ENCODE results near the gene PARD3B. TPM values are rescaled to one million over a fixed set of nuclear protein-coding genes. Genes with fewer than 3 reads are reported as not detected.

The PARD3B gene
- total RNA-seq, 2 experiments from 2014 or later: 0.11 to 0.88 TPM

- intact Hi-C loops (cut with micrococcal nuclease): no loop called here
- ChIA-PET POLR2A (no interaction called here), CTCF (no interaction called here)
- H3K4me3 Mint-ChIP-seq: no peak overlapping the region
- peaks cover 8% of the 10 kb centered on the region for H3K4me1 Mint-ChIP-seq (ENCODE audit: low read depth)
- H3K27ac Mint-ChIP-seq: no peak overlapping the region
- H3K36me3 Mint-ChIP-seq (ENCODE audit: low read depth): no peaks in the 10 kb centered on the region
- H3K9me3 Mint-ChIP-seq: peaks cover 10% of the 10 kb centered on the region
- TF ChIP-seq CTCF (IDR thresholded peaks at IDR 0.05): no peak
- no peak for DNase-seq
- no peak for ATAC-seq
- no peaks in the 10 kb centered on the region for H3K27me3 Mint-ChIP-seq
These were observed 510.0 kb downstream of the PARD3B start for GRCh38 chr2:205055251-205055650.

- ATAC-seq (no peak), DNase-seq (no peak)
- POLR2A ChIA-PET: interaction anchor here (0.5 kb wide), 1 partner anchor 654 kb away, joined by 3 read pairs; no protein-coding TSS in a partner anchor
- peaks cover 10% of the 10 kb centered on the region for H3K9me3 Mint-ChIP-seq
- H3K36me3 Mint-ChIP-seq (ENCODE audit: low read depth): no peaks in the 10 kb centered on the region
- no peak overlapping the region for H3K27ac Mint-ChIP-seq
- CTCF ChIA-PET: no interaction called here
- intact Hi-C loops (cut with micrococcal nuclease): no loop called here
- H3K4me3 Mint-ChIP-seq: no peak overlapping the region
- no peaks in the 10 kb centered on the region for H3K27me3 Mint-ChIP-seq
- peaks cover 8% of the 10 kb centered on the region for H3K4me1 Mint-ChIP-seq (ENCODE audit: low read depth)
- TF ChIP-seq CTCF (IDR thresholded peaks at IDR 0.05): no peak
These were observed 510.9 kb downstream of the PARD3B start for GRCh38 chr2:205056151-205056561.

GRCh38 chr2:205058409-205058808, 513.1 kb downstream of the PARD3B start:
- DNase-seq: no peak
- Mint-ChIP-seq H3K36me3 (ENCODE audit: low read depth) (no peaks in the 10 kb centered on the region), H3K27me3 (no peaks in the 10 kb centered on the region), H3K9me3 (peaks cover 10% of the 10 kb centered on the region), H3K4me3 (no peak overlapping the region), H3K27ac (no peak overlapping the region), H3K4me1 (ENCODE audit: low read depth) (peaks cover 2% of the 10 kb centered on the region)
- no peak for TF ChIP-seq CTCF (IDR thresholded peaks at IDR 0.05)
- intact Hi-C loops (cut with micrococcal nuclease): no loop called here
- ATAC-seq: no peak
- ChIA-PET POLR2A (no interaction called here), CTCF (no interaction called here)

- Mint-ChIP-seq H3K4me1 (ENCODE audit: low read depth) (peaks cover 4% of the 10 kb centered on the region), H3K9me3 (peaks cover 10% of the 10 kb centered on the region), H3K27ac (no peak overlapping the region), H3K27me3 (no peaks in the 10 kb centered on the region), H3K4me3 (no peak overlapping the region), H3K36me3 (ENCODE audit: low read depth) (no peaks in the 10 kb centered on the region)
- no peak for TF ChIP-seq CTCF (IDR thresholded peaks at IDR 0.05)
- DNase-seq (no peak), ATAC-seq (no peak)
- ChIA-PET POLR2A (no interaction called here), CTCF (no interaction called here)
- intact Hi-C loops (cut with micrococcal nuclease): no loop called here
These were observed 515.0 kb downstream of the PARD3B start for GRCh38 chr2:205060269-205060668.

GRCh38 chr2:205066081-205066480, 520.8 kb downstream of the PARD3B start:
- Mint-ChIP-seq H3K27me3 (no peaks in the 10 kb centered on the region), H3K9me3 (peaks cover 1% of the 10 kb centered on the region), H3K27ac (no peak overlapping the region), H3K4me3 (no peak overlapping the region), H3K4me1 (ENCODE audit: low read depth) (peaks cover 2% of the 10 kb centered on the region), H3K36me3 (ENCODE audit: low read depth) (no peaks in the 10 kb centered on the region)
- DNase-seq (no peak), ATAC-seq (no peak)
- CTCF ChIA-PET: no interaction called here
- intact Hi-C loops (cut with micrococcal nuclease): no loop called here
- no peak for TF ChIP-seq CTCF (IDR thresholded peaks at IDR 0.05)
- POLR2A ChIA-PET: no interaction called here
